HepG2 (cell line): ENCODE results near the gene CCDC88B. TPM values are rescaled to one million over a fixed set of nuclear protein-coding genes. Genes with fewer than 3 reads are reported as not detected.

ENCODE experiments used
- ATAC-seq: fragments of 200-7000 bp; cut with Tn5 transposase; 3 replicates; pipeline ENCODE4 v1.9.1; 2020; ENCODE audit warnings: mild to moderate bottlenecking, moderate library complexity
- BruUV-seq: library from RNA; stranded (reverse); fragments of 400-500 nt; replicated peaks from 2 replicates; lab custom pipeline; 2021; lab: Mats Ljungman, UMichigan
- CTCF ChIA-PET: fragments of 300-600 bp; formaldehyde crosslinking; extraction: SDS; loops from one replicate; lab custom pipeline; 2021; ENCODE audit warnings: low total read pairs, inconsistent platforms, low intra/inter-chr PET ratio; lab: Yijun Ruan, JAX
- POLR2A ChIA-PET: fragments of 350-600 bp; sonication (Branson Sonifier 250); formaldehyde crosslinking; loops from one replicate; lab custom pipeline; 2020; ENCODE audit warnings: antibody characterized with exemption, inconsistent platforms; lab: Yijun Ruan, JAX
- DNase-seq: peaks from one replicate; pipeline ENCODE4 v3.0.0-alpha.2; 2015; ENCODE audit warnings: low spot score
- FAIRE-seq: peaks from 3 replicates; lab custom pipeline; 2011; peaks lifted over from hg19 to GRCh38; lab: Jason Lieb, UNC
- H2AFZ ChIP-seq: one replicate; pipeline ENCODE4 v1.6.1; 2011; ENCODE audit warnings: low read length, inconsistent platforms
- H3K27ac ChIP-seq: fragments of 300-600 bp; 3 replicates; pipeline ENCODE4 v1.8.0; 2011; ENCODE audit warnings: mixed run types, mild to moderate bottlenecking, mixed read lengths, low read length, inconsistent platforms; ENCODE audit not compliant: insufficient read depth; ENCODE audit errors: extremely low read length
- H3K27me3 ChIP-seq, 2 experiments: fragments of 200-600 bp in 1 of 2; 2 replicates in 1 of 2; 3 replicates in 1 of 2; pipeline versions ENCODE4 v1.6.0 to v1.8.0; 2011; ENCODE audit warnings: low read length in 2 of 2, mild to moderate bottlenecking in 2 of 2, moderate library complexity in 2 of 2, inconsistent platforms in 1 of 2; ENCODE audit not compliant: insufficient read depth in 2 of 2, control insufficient read depth in 1 of 2
- H3K36me3 ChIP-seq, 2 experiments: fragments of 200-600 bp in 1 of 2; replicated peaks in 1 of 2; 2 replicates in 1 of 2; 3 replicates in 1 of 2; pipeline versions ENCODE4 v1.5.1 to v1.8.0; 2011; ENCODE audit warnings: low read length in 2 of 2, inconsistent platforms in 1 of 2; ENCODE audit not compliant: insufficient read depth in 2 of 2, control insufficient read depth in 1 of 2
- H3K4me1 ChIP-seq: 2 replicates; pipeline ENCODE4 v1.5.1; 2012; ENCODE audit warnings: low read length, inconsistent platforms; ENCODE audit not compliant: insufficient read depth
- H3K4me2 ChIP-seq: 2 replicates; pipeline ENCODE4 v1.6.0; 2011; ENCODE audit warnings: low read depth, low read length, inconsistent platforms
- H3K4me3 ChIP-seq, 3 experiments: fragments of 200-600 bp in 1 of 3; sonication (generic), shearing (Covaris generic) in 1 of 3; replicated peaks in 1 of 3; 2 replicates each; pipeline ENCODE4 v1.5.1; 2011 to 2016; ENCODE audit warnings: low read length in 3 of 3, inconsistent platforms in 2 of 3, low read depth in 2 of 3, mild to moderate bottlenecking in 2 of 3, control low read depth in 1 of 3, mixed read lengths in 1 of 3; ENCODE audit not compliant: insufficient read depth in 1 of 3
- H3K79me2 ChIP-seq: one replicate; pipeline ENCODE4 v1.6.1; 2011; ENCODE audit warnings: low read length, inconsistent platforms; ENCODE audit not compliant: insufficient read depth
- H3K9ac ChIP-seq: 2 replicates; pipeline ENCODE4 v1.6.0; 2011; ENCODE audit warnings: mild to moderate bottlenecking, low read depth, low read length, inconsistent platforms; ENCODE audit not compliant: insufficient read depth
- H3K9me3 ChIP-seq: 2 replicates; pipeline ENCODE4 v1.5.1; 2012; ENCODE audit warnings: mild to moderate bottlenecking, low read length
- H4K20me1 ChIP-seq: 2 replicates; pipeline ENCODE4 v1.6.0; 2011; ENCODE audit warnings: inconsistent platforms, mild to moderate bottlenecking, low read length, moderate library complexity; ENCODE audit not compliant: insufficient read depth
- FOXC1 ChIP-seq: sonication (generic); formaldehyde crosslinking; IDR thresholded peaks from 2 replicates; pipeline ENCODE4 v1.8.0; 2022; ENCODE audit warnings: mild to moderate bottlenecking, missing genetic modification reagents, borderline replicate concordance
- KDM4B ChIP-seq: sonication (generic); formaldehyde crosslinking; IDR thresholded peaks from 2 replicates; pipeline ENCODE4 v1.4.0; 2020; ENCODE audit warnings: missing genetic modification reagents
- KMT2A ChIP-seq: sonication (generic); formaldehyde crosslinking; IDR thresholded peaks from 2 replicates; pipeline ENCODE4 v1.4.0; 2020; ENCODE audit warnings: missing genetic modification reagents
- MXD1 ChIP-seq: sonication (generic); formaldehyde crosslinking; IDR thresholded peaks from 2 replicates; pipeline ENCODE4 v1.4.0; 2020; ENCODE audit warnings: mild to moderate bottlenecking, missing genetic modification reagents
- NAIF1 ChIP-seq: sonication (generic); formaldehyde crosslinking; IDR thresholded peaks from 2 replicates; pipeline ENCODE4 v1.5.0; 2020; ENCODE audit warnings: mild to moderate bottlenecking, missing genetic modification reagents, borderline replicate concordance
- NRL ChIP-seq: sonication (generic); formaldehyde crosslinking; IDR thresholded peaks from 2 replicates; pipeline ENCODE4 v1.5.0; 2020; ENCODE audit warnings: missing genetic modification reagents, mild to moderate bottlenecking, moderate library complexity, borderline replicate concordance
- RARG ChIP-seq: sonication (generic); formaldehyde crosslinking; IDR thresholded peaks from 2 replicates; pipeline ENCODE4 v1.4.0; 2020; ENCODE audit warnings: low read depth, mild to moderate bottlenecking, missing genetic modification reagents
- SAP130 ChIP-seq: IDR thresholded peaks from 2 replicates; pipeline ENCODE4 v1.6.1; 2016; ENCODE audit warnings: low read depth
- SP5 ChIP-seq: IDR thresholded peaks from 2 replicates; pipeline ENCODE4 v1.6.1; 2016; ENCODE audit warnings: low read depth, borderline replicate concordance
- TBX2 ChIP-seq: sonication (generic); formaldehyde crosslinking; IDR thresholded peaks from 2 replicates; pipeline ENCODE4 v1.5.0; 2020; ENCODE audit warnings: missing genetic modification reagents, mild to moderate bottlenecking, borderline replicate concordance
- ZBTB42 ChIP-seq: sonication (generic); formaldehyde crosslinking; IDR thresholded peaks from 2 replicates; pipeline ENCODE4 v1.5.0; 2020; ENCODE audit warnings: mild to moderate bottlenecking, missing genetic modification reagents
- ZBTB7A ChIP-seq: sonication (generic); formaldehyde crosslinking; IDR thresholded peaks from 2 replicates; pipeline ENCODE4 v1.8.0; 2022; ENCODE audit warnings: mild to moderate bottlenecking, missing genetic modification reagents
- ZMAT3 ChIP-seq: sonication (generic); formaldehyde crosslinking; conservative IDR thresholded peaks from 2 replicates; pipeline ENCODE4 v1.7.0; 2021; ENCODE audit warnings: missing genetic modification reagents
- ZNF513 ChIP-seq: sonication (generic); formaldehyde crosslinking; conservative IDR thresholded peaks from 2 replicates; pipeline ENCODE4 v1.5.0; 2020; ENCODE audit warnings: missing genetic modification reagents
- ZNF558 ChIP-seq: sonication (generic); formaldehyde crosslinking; IDR thresholded peaks from 2 replicates; pipeline ENCODE4 v1.9.0; 2022; ENCODE audit warnings: mild to moderate bottlenecking, missing genetic modification reagents, borderline replicate concordance
- ZNF572 ChIP-seq: sonication (generic); formaldehyde crosslinking; IDR thresholded peaks from 2 replicates; pipeline ENCODE4 v1.5.1; 2020; ENCODE audit warnings: mild to moderate bottlenecking, missing genetic modification reagents
- ZNF687 ChIP-seq: sonication (generic); formaldehyde crosslinking; IDR thresholded peaks from 2 replicates; pipeline ENCODE4 v1.5.1; 2020; ENCODE audit warnings: mild to moderate bottlenecking, missing genetic modification reagents, moderate library complexity
- ZNF883 ChIP-seq: sonication (generic); formaldehyde crosslinking; IDR thresholded peaks from 2 replicates; pipeline ENCODE4 v1.5.1; 2020; ENCODE audit warnings: mild to moderate bottlenecking, missing genetic modification reagents; ENCODE audit errors: not compliant biosample characterization
- WGBS: methylation state at CpG from one replicate; pipeline ENCODE4 v1.1.6; 2017; ENCODE audit warnings: low lambda C conversion rate; 5-methylcytosine and 5-hydroxymethylcytosine counted together
- in situ Hi-C: cut with HindIII; loops from 2 replicates; pipeline ENCODE4 v1.10.0; 2017; ENCODE audit warnings: low pct_unique_long_range_greater_than_20kb; ENCODE audit not compliant: extremely low pct_ligation_motif_present
- intact Hi-C: fragments of 100-400 bp; cut with micrococcal nuclease; formaldehyde crosslinking; loops from one replicate; pipeline ENCODE4 v1.10.0; 2022; ENCODE audit not compliant: unreplicated experiment
- polyA plus RNA-seq, 8 experiments: library from polyadenylated mRNA; depleted of rRNA in 3 of 8; stranded (reverse) in 7 of 8; unstranded in 1 of 8; fragments of >200 nt; fragmentation: Illumina TruSeq in 4 of 8; extraction: Trizol in 4 of 8; gene quantifications; 2 replicates each; pipeline versions ENCODE4 v1.2.1 to v1.2.3, GENCODE V29; 2011 to 2016; ENCODE audit warnings: low read depth in 4 of 8, missing spikeins in 1 of 8, mixed read lengths in 1 of 8; ENCODE audit not compliant: insufficient read depth in 1 of 8
- total RNA-seq, 5 experiments: library from RNA; depleted of rRNA; stranded (reverse); fragments of >200 nt; fragmentation: Illumina TruSeq; extraction: Trizol; gene quantifications; 2 replicates each; pipeline ENCODE4 v1.2.3, GENCODE V29; 2016; ENCODE audit warnings: low read depth in 1 of 5

Gene CCDC88B
- total and polyA plus RNA-seq, 2 of the 13 experiments (the other 11 are each of a cell fraction or from before 2014, with no cell fraction given) = 3.6 to 4.8 TPM

- H4K20me1 ChIP-seq = no peaks in the 10 kb centered on the region
- H3K36me3 ChIP-seq = peaks cover 5 to 15% of the 10 kb centered on the region in 2 experiments; a peak in 3 of 5 replicates
- DNase-seq = peak; percentile 20
- H3K4me1 ChIP-seq = peaks cover 56% of the 10 kb centered on the region
- 22% methylated on average over 2 of the region's 13 CpGs for WGBS
- peak overlapping the region; percentile 80 to 96 (median 94) for H3K4me3 ChIP-seq
- FAIRE-seq = no peak
- intact Hi-C loops (loop anchor here (2.0 kb wide), 1 partner anchor 41 kb away; the partner anchor contains the start of gene TRMT112), in situ Hi-C loops (no loop called here)
- no TSS peak for BruUV-seq
- H3K4me2 ChIP-seq = peak overlapping the region; percentile 99
- H3K27ac ChIP-seq = peak overlapping the region; percentile 57
- CTCF ChIA-PET = no interaction called here
- H3K79me2 ChIP-seq = no peaks in the 10 kb centered on the region
- peak; percentile 28 for ATAC-seq
- H3K27me3 ChIP-seq = peaks cover 0 to 8% of the 10 kb centered on the region in 2 experiments; a peak in 3 of 5 replicates
- peak overlapping the region; percentile 93 for H3K9ac ChIP-seq
- no peaks in the 10 kb centered on the region for H3K9me3 ChIP-seq
- no peak overlapping the region for H2AFZ ChIP-seq
- POLR2A ChIA-PET = interaction anchor here (0.6 to 6.5 kb wide), 3 partner anchors 17 to 87 kb away, joined by 3 to 61 read pairs (median 3); partner anchors contain the start of genes PRDX5 and TRMT112
- peak; percentile 28; the same call in 1 of the 2 replicates for TF ChIP-seq ZBTB7A
- TF ChIP-seq KDM4B (CRISPR knock-in tag) = no peak
- TF ChIP-seq ZNF883 = peak; percentile 44
- no peak for TF ChIP-seq RARG (CRISPR knock-in tag)
- TF ChIP-seq SP5 (CRISPR knock-in tag) = peak; percentile 39; the same call in 1 of the 2 replicates
- 0 out of 2 replicates have a peak, but pooled peaks have one; percentile 5 for TF ChIP-seq ZNF558 (CRISPR knock-in tag)
- no peak for TF ChIP-seq ZBTB42 (CRISPR knock-in tag)
- TF ChIP-seq SAP130 = 0 out of 2 replicates have a peak, but pooled peaks have one; percentile 7
- peak; percentile 72; the same call in 1 of the 2 replicates for TF ChIP-seq ZNF687
- TF ChIP-seq ZMAT3 (CRISPR knock-in tag) = 0 out of 2 replicates have a peak, but pooled peaks have one; percentile 24
- TF ChIP-seq TBX2 (CRISPR knock-in tag) = peak; percentile 45; the same call in 1 of the 2 replicates
- TF ChIP-seq NAIF1 (CRISPR knock-in tag) = 0 out of 2 replicates have a peak, but pooled peaks have one; percentile 38
- peak; percentile 21; the same call in 1 of the 2 replicates for TF ChIP-seq NRL
- TF ChIP-seq MXD1 (CRISPR knock-in tag) = peak; percentile 53; the same call in 1 of the 2 replicates
- TF ChIP-seq FOXC1 (CRISPR knock-in tag) = 0 out of 2 replicates have a peak, but pooled peaks have one; percentile 28
- no peak for TF ChIP-seq KMT2A (CRISPR knock-in tag)
- no peak for TF ChIP-seq ZNF572
- no peak for TF ChIP-seq ZNF513 (CRISPR knock-in tag)
Observed at GRCh38 chr11:64357904-64358535, 18.0 kb downstream of the CCDC88B start.
